NCI-H2196 (cell line): Measurements from ENCODE around the gene ANKRD13D.
A peak's percentile ranks its signal among the peaks of the same experiment; 100 is the strongest.

Source experiments
- DNase-seq: peaks from one replicate; lab custom pipeline; 2025; ENCODE audit not compliant: unreplicated experiment; lab: John Stamatoyannopoulos, UW

ANKRD13D gene

DNA sequence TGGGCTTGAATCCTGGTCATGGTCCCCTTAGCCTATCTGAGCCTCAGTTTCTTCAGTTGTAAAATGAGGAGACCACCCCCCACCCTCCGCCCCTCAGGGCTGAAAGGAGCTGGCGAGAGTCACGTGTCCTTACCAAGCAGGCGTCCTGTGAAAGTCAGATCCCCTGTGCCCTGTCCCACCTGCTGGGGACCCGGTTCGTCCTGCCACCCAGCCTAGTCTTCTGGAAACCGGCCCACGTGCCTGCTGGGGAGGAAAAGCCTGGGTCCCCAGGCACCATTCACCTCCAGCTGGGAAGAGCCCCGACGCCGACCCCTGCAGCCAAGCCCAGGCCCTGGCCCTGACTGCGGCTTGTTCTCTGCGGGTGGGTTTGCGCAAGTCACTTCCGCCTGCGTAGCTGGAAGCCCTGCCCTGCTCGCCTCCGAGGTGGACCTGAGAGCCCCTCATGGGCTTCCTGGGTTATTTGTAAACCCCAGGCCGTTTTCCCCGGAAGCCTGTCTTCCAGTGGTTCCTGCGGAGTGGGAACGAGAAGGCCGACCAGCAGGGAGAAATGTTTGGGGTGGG, 13.5 kb downstream of the ANKRD13D start:
- no peak for DNase-seq

DNA sequence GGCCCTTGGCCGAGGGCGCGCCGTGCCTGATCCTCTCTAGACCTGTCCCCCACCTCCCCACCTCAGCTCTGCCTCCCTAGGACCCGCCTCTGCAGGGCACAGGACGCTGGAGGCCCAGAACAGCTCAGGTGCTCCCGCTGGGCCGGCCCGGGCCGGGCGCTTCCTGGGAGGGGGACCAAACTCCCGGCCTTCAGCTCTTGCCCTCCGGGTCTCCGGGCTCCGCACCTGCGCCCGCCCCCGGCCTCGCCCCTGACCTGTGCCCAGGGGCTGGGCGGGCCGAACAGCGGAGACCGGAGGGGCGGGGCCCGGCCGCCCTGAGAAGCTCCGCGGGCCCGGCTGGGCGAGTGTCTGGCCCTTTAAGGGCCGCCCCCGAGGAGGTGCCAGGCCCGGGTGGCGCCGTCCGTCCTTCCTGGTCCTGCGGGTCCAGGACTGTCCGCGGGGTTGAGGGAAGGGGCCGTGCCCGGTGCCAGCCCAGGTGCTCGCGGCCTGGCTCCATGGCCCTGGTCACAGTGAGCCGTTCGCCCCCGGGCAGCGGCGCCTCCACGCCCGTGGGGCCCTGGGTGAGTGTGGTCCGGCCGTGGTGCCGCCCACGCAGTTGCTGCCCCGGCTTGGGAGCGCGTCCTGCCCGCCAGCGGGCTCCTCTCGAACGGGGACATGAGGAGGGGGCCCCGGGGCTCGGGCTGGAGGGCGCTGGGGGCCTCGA, 14.2 kb downstream of the ANKRD13D start, which contains the start of gene SSH3:
Gene SSH3, plus strand, starts transcription at position 399 of the 703 bp plus-strand sequence. Its CDS starts 96 bp downstream, at position 495.
- DNase-seq = peak; percentile 84

DNA sequence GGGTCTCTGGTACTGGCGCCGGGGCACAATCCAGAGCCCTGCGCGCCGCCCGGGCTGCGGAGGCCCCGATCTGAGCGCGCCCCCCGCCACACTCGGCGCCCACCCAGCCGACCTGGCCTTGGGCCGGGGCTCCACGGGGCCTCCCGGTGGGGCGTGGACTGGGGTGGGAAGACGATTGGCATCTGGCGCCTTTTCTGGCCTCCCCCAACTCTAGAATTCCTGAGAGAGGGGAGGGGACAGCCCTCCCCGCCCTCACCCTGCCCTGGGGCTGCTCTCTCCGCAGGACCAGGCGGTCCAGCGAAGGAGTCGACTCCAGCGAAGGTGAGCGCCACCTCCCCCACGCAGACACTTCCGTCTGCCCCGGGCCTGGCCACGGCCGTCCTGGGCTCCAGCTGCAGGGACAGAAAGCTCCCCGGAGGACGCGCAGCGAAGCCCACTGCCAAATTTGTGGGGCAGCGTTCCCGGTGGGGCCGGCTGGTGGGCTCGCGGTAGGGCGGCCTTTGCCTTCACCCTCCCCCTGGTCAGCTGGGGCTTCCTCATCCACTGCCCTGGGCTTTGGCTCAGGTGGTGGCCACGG, 14.8 kb downstream of the ANKRD13D start:
- no peak for DNase-seq

DNA sequence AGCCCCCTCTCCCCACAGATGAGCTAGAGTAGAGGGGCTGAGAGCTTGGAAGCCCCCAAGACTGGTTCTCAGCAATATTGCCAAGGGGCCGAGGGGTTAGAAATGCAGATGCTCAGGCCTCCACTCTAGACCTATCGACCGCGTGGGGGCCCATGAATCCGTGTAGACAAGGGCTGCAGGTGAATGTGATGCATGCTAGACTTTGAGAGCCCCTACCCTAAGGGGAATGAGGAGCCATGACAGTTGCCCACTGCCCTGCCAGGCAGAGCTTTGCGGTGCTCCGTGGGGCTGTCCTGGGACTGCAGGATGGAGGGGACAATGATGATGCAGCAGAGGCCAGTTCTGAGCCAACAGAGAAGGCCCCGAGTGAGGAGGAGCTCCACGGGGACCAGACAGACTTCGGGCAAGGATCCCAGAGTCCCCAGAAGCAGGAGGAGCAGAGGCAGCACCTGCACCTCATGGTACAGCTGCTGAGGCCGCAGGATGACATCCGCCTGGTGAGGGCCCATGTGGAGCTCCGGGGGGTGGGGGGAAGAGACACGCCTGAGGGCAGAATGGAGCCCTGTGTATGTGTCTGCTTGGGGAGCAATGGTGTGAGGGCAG, 15.5 kb downstream of the ANKRD13D start:
- DNase-seq = no peak

DNA sequence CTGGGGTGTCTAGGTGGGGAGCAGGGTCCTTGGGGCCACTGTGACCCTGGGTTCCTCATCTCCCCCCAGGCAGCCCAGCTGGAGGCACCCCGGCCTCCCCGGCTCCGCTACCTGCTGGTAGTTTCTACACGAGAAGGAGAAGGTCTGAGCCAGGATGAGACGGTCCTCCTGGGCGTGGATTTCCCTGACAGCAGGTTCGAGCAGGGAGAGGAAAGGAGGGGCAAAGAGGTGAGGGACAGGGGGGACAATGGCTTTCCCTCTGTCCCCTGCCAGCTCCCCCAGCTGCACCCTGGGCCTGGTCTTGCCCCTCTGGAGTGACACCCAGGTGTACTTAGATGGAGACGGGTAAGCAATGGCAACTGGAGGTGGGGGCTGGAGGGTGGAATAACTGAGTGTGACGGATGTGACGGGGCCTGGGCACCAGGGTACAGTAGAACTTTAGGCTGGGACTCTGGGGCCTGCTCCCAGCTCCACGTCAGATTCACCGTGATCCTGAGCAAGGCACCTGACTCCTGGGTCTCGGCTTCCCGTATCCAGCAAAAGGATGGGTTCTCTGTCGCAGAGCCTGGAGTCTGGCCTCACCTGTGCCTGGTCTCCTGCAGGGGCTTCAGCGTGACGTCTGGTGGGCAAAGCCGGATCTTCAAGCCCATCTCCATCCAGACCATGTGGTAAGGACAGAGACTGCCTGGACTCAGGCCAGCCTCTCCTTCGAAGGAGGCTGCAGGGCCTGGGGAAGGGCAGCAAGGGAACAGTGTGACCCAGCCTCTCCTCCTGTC, 17.9 kb downstream of the ANKRD13D start:
- DNase-seq = no peak

DNA sequence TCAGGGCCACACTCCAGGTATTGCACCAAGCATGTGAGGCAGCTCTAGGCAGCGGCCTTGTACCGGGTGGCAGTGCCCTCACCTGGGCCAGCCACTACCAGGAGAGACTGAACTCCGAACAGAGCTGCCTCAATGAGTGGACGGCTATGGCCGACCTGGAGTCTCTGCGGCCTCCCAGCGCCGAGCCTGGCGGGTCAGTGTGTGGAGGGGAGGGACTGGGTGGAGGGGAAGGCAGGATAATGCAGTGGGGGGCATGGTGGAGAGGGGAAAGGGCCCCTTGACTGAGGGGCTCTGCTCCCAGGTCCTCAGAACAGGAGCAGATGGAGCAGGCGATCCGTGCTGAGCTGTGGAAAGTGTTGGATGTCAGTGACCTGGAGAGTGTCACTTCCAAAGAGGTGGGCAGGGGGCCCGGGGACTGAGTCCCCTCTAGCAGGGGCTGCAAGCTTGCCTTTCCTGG, 18.5 kb downstream of the ANKRD13D start:
- no peak for DNase-seq

DNA sequence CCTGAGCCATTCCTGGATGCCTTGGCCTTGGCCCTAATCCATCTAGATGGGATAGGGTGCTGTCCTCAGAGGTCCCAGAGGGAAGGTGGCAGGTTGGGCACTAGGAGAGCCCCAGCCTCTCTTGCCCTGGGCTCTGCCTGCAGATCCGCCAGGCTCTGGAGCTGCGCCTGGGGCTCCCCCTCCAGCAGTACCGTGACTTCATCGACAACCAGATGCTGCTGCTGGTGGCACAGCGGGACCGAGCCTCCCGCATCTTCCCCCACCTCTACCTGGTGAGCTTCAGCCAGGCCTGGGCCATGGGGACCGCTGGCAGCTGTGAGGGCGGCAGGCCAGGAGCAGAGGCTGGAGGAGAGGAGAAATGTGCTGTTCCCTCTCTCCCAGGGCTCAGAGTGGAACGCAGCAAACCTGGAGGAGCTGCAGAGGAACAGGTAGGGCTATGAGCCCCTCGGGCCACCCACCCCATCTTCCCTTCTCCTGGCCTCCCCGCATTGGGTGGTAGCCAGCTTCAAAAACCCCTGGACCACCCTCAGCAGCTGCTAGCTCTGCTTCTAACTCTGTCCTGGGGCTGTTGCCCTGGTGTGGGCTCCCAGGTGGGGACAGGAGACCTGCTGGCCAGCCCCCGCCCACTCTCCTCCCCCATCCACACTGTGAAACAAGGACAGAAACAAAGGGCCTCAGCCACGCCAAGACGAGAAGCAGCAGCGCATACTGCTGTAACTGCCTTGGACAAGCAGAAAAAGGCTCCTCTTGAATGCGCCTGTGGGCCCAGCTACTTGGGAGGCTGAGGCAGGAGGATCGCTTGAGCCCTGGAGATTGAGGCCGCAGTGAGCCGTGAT, 19.1 kb downstream of the ANKRD13D start:
- DNase-seq = no peak

DNA sequence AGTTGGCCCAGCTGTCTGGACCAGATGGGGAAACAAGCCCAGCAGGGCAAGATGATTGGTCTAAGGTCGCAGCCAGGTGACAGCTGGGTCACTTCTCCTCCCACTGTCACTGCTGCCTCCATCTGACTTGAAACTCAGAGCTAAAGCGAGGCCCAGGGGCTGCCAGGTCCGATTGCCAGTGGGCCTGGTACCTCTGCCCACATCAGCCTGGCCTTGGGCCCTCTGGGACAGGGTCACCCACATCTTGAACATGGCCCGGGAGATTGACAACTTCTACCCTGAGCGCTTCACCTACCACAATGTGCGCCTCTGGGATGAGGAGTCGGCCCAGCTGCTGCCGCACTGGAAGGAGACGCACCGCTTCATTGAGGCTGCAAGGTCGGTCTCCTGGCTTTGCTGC, 20.1 kb downstream of the ANKRD13D start:
- no peak for DNase-seq

DNA sequence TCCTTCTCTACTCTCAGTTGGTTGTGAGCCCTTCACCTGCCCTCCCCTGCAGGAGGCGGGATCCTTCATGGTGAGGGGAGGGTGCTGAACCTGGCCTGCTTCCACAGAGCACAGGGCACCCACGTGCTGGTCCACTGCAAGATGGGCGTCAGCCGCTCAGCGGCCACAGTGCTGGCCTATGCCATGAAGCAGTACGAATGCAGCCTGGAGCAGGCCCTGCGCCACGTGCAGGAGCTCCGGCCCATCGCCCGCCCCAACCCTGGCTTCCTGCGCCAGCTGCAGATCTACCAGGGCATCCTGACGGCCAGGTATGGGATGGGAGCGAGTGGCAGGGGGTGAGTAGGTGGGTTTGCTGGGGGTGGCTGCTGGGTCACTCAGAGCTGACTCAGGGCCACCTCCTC, 20.6 kb downstream of the ANKRD13D start:
- DNase-seq = no peak

DNA sequence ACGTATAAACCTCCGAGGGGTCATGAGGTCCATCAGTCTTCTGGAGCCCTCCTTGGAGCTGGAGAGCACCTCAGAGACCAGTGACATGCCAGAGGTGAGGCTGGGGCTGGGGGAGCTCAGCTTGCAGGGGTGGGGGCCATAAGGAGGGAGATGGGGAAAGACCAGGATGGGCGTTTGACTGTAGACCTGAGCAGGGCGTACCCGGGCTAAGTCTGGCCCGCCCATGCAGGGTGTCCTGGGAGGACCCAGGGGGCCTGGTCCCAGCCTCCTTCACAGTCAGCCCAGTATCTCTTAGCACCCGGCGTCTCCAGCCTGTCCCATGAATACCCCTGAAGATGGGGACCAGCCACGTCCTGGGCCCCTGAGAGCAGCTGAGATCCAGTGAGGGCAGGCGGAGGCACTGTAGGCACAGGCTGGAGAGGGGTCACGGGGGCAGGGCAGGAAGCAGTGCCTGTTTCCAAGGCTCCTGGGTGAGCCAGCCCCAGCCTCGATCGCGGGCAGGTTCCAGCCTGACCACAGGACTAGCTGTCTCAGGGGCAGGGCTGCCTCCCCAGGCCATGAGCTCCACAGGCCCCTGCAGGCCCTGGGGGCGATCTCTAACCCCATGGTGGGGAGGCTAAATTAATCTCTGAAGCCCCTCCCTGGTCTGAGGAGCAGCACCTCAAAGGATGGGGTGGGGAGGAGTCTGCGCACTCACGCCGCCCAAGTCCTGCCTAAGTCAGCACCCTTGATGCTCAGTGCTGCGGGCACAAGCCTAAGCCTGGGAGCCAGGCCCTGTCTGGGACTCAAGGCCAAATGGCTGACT, 21.3 kb downstream of the ANKRD13D start:
- DNase-seq = no peak

DNA sequence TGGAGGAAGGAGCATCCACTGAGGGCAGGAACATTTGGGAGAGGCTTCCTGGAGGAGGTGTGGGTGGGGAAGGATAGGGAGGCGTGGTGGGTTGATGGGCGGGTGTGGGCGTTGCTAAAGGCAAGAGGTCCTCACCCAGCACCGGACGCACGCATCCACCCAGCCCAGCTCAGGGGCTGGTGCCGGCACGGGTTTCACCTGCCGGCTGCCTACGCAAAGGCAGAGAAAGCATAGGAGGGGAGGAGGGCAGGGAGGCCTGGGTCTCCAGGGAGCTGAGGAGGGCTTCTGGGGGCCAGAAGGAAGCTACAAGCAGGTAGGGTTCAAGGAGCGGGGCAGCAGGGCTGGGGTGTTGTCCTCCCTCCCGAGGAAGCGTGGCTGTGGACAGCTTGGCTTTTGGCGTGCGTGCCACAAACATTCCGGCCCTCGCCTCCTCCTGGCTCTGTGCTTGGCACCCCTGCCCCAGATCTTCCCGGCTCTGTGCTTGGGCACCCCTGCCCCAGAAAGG, 22.0 kb downstream of the ANKRD13D start:
- DNase-seq = no peak

DNA sequence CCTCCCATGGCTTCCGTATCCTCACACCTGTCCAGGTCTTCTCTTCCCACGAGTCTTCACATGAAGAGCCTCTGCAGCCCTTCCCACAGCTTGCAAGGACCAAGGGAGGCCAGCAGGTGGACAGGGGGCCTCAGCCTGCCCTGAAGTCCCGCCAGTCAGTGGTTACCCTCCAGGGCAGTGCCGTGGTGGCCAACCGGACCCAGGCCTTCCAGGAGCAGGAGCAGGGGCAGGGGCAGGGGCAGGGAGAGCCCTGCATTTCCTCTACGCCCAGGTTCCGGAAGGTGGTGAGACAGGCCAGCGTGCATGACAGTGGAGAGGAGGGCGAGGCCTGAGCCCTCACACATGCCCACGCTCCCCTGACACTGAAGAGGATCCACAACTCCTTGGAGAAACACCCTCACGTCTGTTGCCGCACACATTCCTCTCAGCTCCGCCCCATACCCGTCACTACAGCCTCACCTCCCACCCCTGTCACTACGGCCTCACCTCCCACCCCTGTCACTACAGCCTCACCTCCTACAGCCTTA, 22.5 kb downstream of the ANKRD13D start:
- no peak for DNase-seq

DNA sequence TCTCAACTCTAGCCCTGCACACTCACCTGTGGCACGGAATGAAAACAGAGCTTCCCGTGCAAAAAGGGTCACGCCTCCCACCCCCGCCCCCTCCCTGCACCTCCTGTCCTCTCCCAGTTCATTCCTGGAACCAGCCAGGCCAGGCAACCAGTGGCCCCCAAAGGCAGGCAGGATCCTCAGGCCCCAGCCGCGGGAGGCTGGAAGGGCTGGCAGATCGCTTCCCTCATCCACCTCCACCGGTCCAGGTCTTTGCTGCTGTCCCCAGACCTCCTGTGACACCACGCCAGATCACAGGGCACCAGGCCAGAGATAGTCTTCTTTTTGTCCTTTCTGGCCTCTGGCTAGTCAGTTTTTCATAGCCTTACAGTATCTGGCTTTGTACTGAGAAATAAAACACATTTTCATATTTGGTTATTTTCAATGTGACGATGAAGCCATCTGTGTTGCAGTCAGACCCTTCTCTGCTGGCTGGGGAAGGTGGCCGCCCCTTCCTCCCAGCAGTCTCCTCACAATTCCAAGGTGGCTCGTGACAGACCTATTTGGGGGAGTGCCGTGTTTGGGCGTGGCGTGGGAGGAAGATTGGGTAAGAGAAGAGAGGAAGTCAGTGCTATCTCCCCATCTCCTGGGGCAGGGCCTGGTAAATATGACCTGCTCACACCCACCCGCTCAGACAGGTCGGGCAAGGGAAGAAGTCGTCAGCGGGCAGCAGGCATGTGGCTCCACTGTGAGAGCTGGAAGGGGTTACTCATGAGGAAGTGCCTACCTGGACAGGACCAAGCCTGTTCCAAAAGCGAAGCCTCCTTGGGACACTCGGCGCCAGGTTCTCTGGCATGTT, 23.3 kb downstream of the ANKRD13D start:
- DNase-seq = no peak

DNA sequence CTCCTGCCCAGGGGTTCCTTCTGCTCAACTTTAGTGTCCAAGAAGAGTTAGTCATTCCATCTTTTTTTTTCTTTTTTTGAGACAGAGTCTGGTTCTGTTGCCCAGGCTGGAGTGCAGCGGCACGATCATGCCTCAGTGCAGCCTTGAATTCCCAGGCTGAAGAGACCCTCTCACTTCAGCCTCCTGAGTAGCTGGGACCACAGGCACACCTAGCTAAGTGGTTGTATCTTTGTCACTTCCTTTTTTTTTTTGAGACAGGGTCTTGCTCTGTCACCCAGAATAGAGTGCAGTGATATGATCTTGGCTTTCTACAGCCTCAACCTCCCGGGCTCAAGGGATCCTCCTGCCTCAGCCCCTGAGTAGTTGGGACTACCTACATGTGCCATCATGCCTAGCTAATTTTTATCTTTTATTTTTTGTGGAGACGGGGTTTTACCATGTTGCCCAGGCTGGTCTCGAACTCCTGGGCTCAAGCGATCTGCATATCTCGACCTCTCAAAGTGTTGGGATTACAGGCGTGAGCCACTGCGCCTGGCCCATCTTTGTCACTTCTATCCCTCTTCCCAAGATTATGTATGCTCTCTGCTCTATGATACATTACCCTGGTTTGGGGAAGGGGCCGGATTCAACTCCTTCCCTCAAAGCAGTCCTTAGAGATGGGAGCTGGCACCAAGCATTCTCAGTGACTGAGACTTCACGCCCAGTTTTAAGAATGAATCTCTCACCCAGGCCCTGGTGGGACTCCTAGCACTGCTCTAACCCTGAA, 24.2 kb downstream of the ANKRD13D start:
- DNase-seq = no peak

DNA sequence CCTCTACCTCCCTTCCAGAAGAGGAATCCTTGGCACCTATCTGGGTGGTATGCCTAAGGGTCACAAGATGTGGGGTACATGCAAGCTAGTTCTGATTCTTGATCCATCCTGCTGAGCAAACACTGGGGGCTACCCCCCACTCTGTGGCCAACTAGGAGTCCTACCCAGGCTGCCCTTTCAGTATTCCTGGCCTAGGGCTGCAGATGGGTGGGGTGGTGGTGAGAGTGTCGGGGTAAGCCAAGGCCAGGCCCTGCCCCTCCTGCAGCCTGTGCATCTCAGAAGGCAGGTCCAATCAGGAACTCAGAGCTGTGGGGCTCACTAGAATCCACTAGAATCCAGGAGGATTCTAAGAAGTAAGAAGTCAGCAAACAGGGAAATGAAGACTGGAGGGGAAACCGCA, 25.1 kb downstream of the ANKRD13D start:
- DNase-seq = no peak

DNA sequence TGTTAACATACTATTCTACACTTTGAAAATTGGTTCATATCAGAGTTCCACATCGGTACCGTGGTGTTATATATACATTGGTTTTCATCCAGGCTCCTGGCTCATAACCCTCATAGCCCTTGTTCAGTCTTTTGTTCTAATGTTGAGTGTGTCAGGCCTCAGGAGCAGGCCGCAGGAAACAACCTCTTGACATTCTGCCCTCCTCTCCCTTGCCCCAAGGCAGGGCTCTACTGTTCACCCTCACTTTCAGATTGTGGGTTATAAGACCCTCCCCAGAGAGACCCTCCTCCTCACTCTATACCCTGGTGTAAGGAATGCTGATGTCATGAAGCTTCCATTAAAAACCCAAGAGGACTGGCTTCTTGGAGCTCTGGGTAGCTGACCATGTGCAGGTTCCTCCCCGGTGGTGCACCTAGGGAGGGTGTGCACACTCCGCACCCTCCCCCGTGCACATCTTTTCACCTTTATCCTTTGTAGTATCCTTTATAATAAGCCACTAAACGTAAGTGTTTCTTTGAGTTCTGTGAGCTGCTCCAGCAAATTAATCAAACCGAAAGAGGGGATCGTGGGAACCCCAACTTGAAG, 26.3 kb downstream of the ANKRD13D start:
- DNase-seq = peak; percentile 46

DNA sequence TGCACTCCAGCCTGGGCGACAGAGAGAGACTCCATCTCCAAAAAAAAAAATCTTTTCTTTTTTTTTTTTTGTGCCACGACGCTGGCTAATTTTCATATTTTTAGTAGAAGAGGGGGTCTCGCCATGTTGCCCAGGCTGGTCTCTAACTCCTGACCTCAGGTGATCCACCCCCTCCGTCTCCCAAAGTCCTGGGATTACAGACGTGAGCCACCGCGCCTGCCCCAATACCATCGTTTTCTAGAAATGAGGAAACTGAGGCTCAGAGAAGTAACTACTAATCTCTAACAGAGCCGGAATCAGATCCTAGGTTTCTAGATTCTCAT, 27.7 kb downstream of the ANKRD13D start:
- DNase-seq = no peak
